Activated CD4-positive, alpha-beta memory T cell treated with anti-CD3 and anti-CD28 coated beads for 36 hours (primary cell): ENCODE measurements around the gene MYRF. TPM values are rescaled to one million over a fixed set of nuclear protein-coding genes. Genes with fewer than 3 reads are reported as not detected.

Experiments used
- CTCF ChIA-PET: fragments of 350-600 bp; sonication (Branson Sonifier 250); formaldehyde crosslinking; loops from one replicate; lab custom pipeline; 2021; ENCODE audit warnings: antibody characterized with exemption, inconsistent platforms; lab: Charles Lee
- POLR2A ChIA-PET: fragments of 350-600 bp; sonication (Branson Sonifier 250); formaldehyde crosslinking; loops from one replicate; lab custom pipeline; 2021; ENCODE audit warnings: antibody characterized with exemption; lab: Charles Lee
- DNase-seq: peaks from one replicate; pipeline ENCODE4 v3.0.0-alpha.2; 2020
- H3K27ac Mint-ChIP-seq: one replicate; pipeline ENCODE4 v1.8.0; 2021; ENCODE audit warnings: mixed read lengths
- H3K27me3 Mint-ChIP-seq: one replicate; pipeline ENCODE4 v1.8.0; 2021; ENCODE audit warnings: mixed read lengths
- H3K36me3 Mint-ChIP-seq: one replicate; pipeline ENCODE4 v1.8.0; 2021; ENCODE audit warnings: mixed read lengths
- H3K4me1 Mint-ChIP-seq: one replicate; pipeline ENCODE4 v1.8.0; 2021; ENCODE audit warnings: low read depth, mixed read lengths
- H3K4me3 Mint-ChIP-seq: one replicate; pipeline ENCODE4 v1.8.0; 2021; ENCODE audit warnings: mild to moderate bottlenecking, mixed read lengths
- H3K9me3 Mint-ChIP-seq: one replicate; pipeline ENCODE4 v1.8.0; 2021; ENCODE audit warnings: mixed read lengths
- intact Hi-C: fragments of 100-400 bp; cut with micrococcal nuclease; formaldehyde crosslinking; loops from one replicate; pipeline ENCODE4 v1.15.1; 2023
- total RNA-seq, 2 experiments: library from RNA; stranded (reverse); gene quantifications; one replicate each; pipeline ENCODE4 v1.2.3, GENCODE V29; 2021

Gene MYRF
- 1 to 10 TPM; 1.2 to 1.4 TPM for total RNA-seq

GRCh38 chr11:61752117-61752924 lies at the start of gene MYRF:
MYRF (plus strand) TSS chr11:61752636; CDS start chr11:61752745, 109 bp downstream.
- peak within 1 kb of the TSS; percentile 49 for H3K4me3 Mint-ChIP-seq
- intact Hi-C loops: no loop called here
- peaks cover 18% of the 10 kb centered on the region for H3K4me1 Mint-ChIP-seq
- H3K9me3 Mint-ChIP-seq: no peaks in the 10 kb centered on the region
- ChIA-PET POLR2A (no interaction called here), CTCF (interaction anchor here (0.8 to 1.7 kb wide), 3 partner anchors 19 to 45 kb away, joined by 3 read pairs; partner anchors contain the start of genes FEN1 and TMEM258)
- DNase-seq: peak; percentile 71
- no peak within 1 kb of the TSS for H3K27ac Mint-ChIP-seq
- H3K27me3 Mint-ChIP-seq: peaks cover 28% of the 10 kb centered on the region
- H3K36me3 Mint-ChIP-seq: no peaks in the 10 kb centered on the region

GRCh38 chr11:61702701-61703312 lies 49.6 kb upstream of the MYRF start:
- peak; percentile 22 for DNase-seq
- POLR2A ChIA-PET: no interaction called here
- intact Hi-C loops: no loop called here
- Mint-ChIP-seq H3K27me3 (no peaks in the 10 kb centered on the region), H3K27ac (no peak overlapping the region), H3K4me3 (peak overlapping the region; percentile 20), H3K4me1 (peaks cover 7% of the 10 kb centered on the region), H3K9me3 (no peaks in the 10 kb centered on the region), H3K36me3 (no peaks in the 10 kb centered on the region)
- CTCF ChIA-PET: no interaction called here

- Mint-ChIP-seq H3K27me3 (no peaks in the 10 kb centered on the region), H3K4me1 (no peaks in the 10 kb centered on the region), H3K27ac (no peak overlapping the region), H3K4me3 (no peak overlapping the region), H3K9me3 (no peaks in the 10 kb centered on the region), H3K36me3 (no peaks in the 10 kb centered on the region)
- POLR2A ChIA-PET: no interaction called here
- CTCF ChIA-PET: no interaction called here
- no peak for DNase-seq
- intact Hi-C loops: no loop called here
Observed at GRCh38 chr11:61704838-61705237, 47.6 kb upstream of the MYRF start.

- H3K9me3 Mint-ChIP-seq: no peaks in the 10 kb centered on the region
- no peak overlapping the region for H3K27ac Mint-ChIP-seq
- no peak for DNase-seq
- H3K36me3 Mint-ChIP-seq: no peaks in the 10 kb centered on the region
- ChIA-PET CTCF (interaction anchor here (1.3 kb wide), 1 partner anchor 27 kb away, joined by 3 read pairs; no protein-coding TSS in a partner anchor), POLR2A (no interaction called here)
- H3K4me1 Mint-ChIP-seq: no peaks in the 10 kb centered on the region
- H3K27me3 Mint-ChIP-seq: no peaks in the 10 kb centered on the region
- no peak overlapping the region for H3K4me3 Mint-ChIP-seq
- intact Hi-C loops: no loop called here
Observed at GRCh38 chr11:61706452-61707400, 45.7 kb upstream of the MYRF start.

GRCh38 chr11:61707574-61707973 lies 44.9 kb upstream of the MYRF start:
- Mint-ChIP-seq H3K27ac (no peak overlapping the region), H3K36me3 (no peaks in the 10 kb centered on the region), H3K9me3 (no peaks in the 10 kb centered on the region), H3K4me3 (no peak overlapping the region), H3K27me3 (no peaks in the 10 kb centered on the region), H3K4me1 (no peaks in the 10 kb centered on the region)
- CTCF ChIA-PET: interaction anchor here (1.1 kb wide), 1 partner anchor 26 kb away, joined by 3 read pairs; no protein-coding TSS in a partner anchor
- intact Hi-C loops: no loop called here
- POLR2A ChIA-PET: interaction anchor here (0.6 kb wide), 1 partner anchor 100 kb away, joined by 3 read pairs; no protein-coding TSS in a partner anchor
- no peak for DNase-seq

GRCh38 chr11:61709110-61709509 lies 43.3 kb upstream of the MYRF start:
- Mint-ChIP-seq H3K27me3 (no peaks in the 10 kb centered on the region), H3K4me1 (no peaks in the 10 kb centered on the region), H3K27ac (no peak overlapping the region), H3K36me3 (no peaks in the 10 kb centered on the region), H3K9me3 (no peaks in the 10 kb centered on the region), H3K4me3 (no peak overlapping the region)
- ChIA-PET POLR2A (no interaction called here), CTCF (interaction anchor here (1.0 to 1.9 kb wide), 2 partner anchors 24 to 164 kb away, joined by 3 to 9 read pairs; no protein-coding TSS in a partner anchor)
- intact Hi-C loops: no loop called here
- DNase-seq: no peak

- ChIA-PET POLR2A (no interaction called here), CTCF (interaction anchor here (0.9 to 1.9 kb wide), 3 partner anchors 15 to 69 kb away, joined by 3 to 9 read pairs (median 3); no protein-coding TSS in a partner anchor)
- Mint-ChIP-seq H3K27me3 (no peaks in the 10 kb centered on the region), H3K9me3 (no peaks in the 10 kb centered on the region), H3K4me1 (no peaks in the 10 kb centered on the region), H3K36me3 (no peaks in the 10 kb centered on the region), H3K27ac (no peak overlapping the region), H3K4me3 (no peak overlapping the region)
- intact Hi-C loops: no loop called here
- DNase-seq: no peak
Observed at GRCh38 chr11:61709572-61709971, 42.9 kb upstream of the MYRF start.

- Mint-ChIP-seq H3K36me3 (no peaks in the 10 kb centered on the region), H3K4me1 (no peaks in the 10 kb centered on the region), H3K27ac (no peak overlapping the region), H3K27me3 (no peaks in the 10 kb centered on the region), H3K4me3 (no peak overlapping the region), H3K9me3 (no peaks in the 10 kb centered on the region)
- CTCF ChIA-PET: interaction anchor here (0.9 to 1.9 kb wide), 4 partner anchors 15 to 71 kb away, joined by 3 to 9 read pairs (median 3); no protein-coding TSS in a partner anchor
- intact Hi-C loops: no loop called here
- POLR2A ChIA-PET: no interaction called here
- DNase-seq: no peak
Observed at GRCh38 chr11:61710019-61710418, 42.4 kb upstream of the MYRF start.

- H3K9me3 Mint-ChIP-seq: no peaks in the 10 kb centered on the region
- CTCF ChIA-PET: no interaction called here
- POLR2A ChIA-PET: no interaction called here
Observed at GRCh38 chr11:61711037-61711436, 41.4 kb upstream of the MYRF start.

GRCh38 chr11:61711498-61711897 lies 40.9 kb upstream of the MYRF start:
- CTCF ChIA-PET: no interaction called here
- Mint-ChIP-seq H3K36me3 (no peaks in the 10 kb centered on the region), H3K4me1 (no peaks in the 10 kb centered on the region), H3K27ac (no peak overlapping the region), H3K4me3 (no peak overlapping the region), H3K27me3 (no peaks in the 10 kb centered on the region), H3K9me3 (no peaks in the 10 kb centered on the region)
- intact Hi-C loops: no loop called here
- POLR2A ChIA-PET: no interaction called here
- no peak for DNase-seq

More at GRCh38 chr11:61711037-61711436, 41.4 kb upstream of the MYRF start:
- intact Hi-C loops: no loop called here
- no peak overlapping the region for H3K4me3 Mint-ChIP-seq
- H3K4me1 Mint-ChIP-seq: no peaks in the 10 kb centered on the region
- no peak overlapping the region for H3K27ac Mint-ChIP-seq
- H3K36me3 Mint-ChIP-seq: no peaks in the 10 kb centered on the region
- H3K27me3 Mint-ChIP-seq: no peaks in the 10 kb centered on the region
- no peak for DNase-seq

- CTCF ChIA-PET: no interaction called here
Observed at GRCh38 chr11:61712314-61712713, 40.1 kb upstream of the MYRF start.

More at GRCh38 chr11:61712314-61712713, 40.1 kb upstream of the MYRF start:
- intact Hi-C loops: no loop called here
- no peak overlapping the region for H3K4me3 Mint-ChIP-seq
- H3K9me3 Mint-ChIP-seq: no peaks in the 10 kb centered on the region
- POLR2A ChIA-PET: no interaction called here
- H3K27me3 Mint-ChIP-seq: no peaks in the 10 kb centered on the region
- H3K4me1 Mint-ChIP-seq: no peaks in the 10 kb centered on the region
- H3K36me3 Mint-ChIP-seq: no peaks in the 10 kb centered on the region
- H3K27ac Mint-ChIP-seq: no peak overlapping the region
- no peak for DNase-seq
